IMR-90 (cell line): Measurements from ENCODE around the gene HNF1B. TPM values are rescaled to one million over a fixed set of nuclear protein-coding genes. Genes with fewer than 3 reads are reported as not detected.

ENCODE experiments used
- ATAC-seq: fragments of 200-7000 bp; cut with Tn5 transposase; 2 replicates; pipeline ENCODE4 v1.9.1; 2020; ENCODE audit warnings: low read depth, mild to moderate bottlenecking, moderate library complexity
- BruUV-seq: library from RNA; stranded (reverse); fragments of 400-500 nt; replicated peaks from 2 replicates; lab custom pipeline; 2021; lab: Mats Ljungman, UMichigan
- CTCF ChIA-PET: fragments of 300-600 bp; formaldehyde crosslinking; extraction: SDS; loops from one replicate; lab custom pipeline; 2021; ENCODE audit warnings: antibody characterized with exemption; lab: Yijun Ruan, JAX
- POLR2A ChIA-PET: fragments of 300-600 bp; sonication (Branson Sonifier 250); formaldehyde crosslinking; loops from one replicate; lab custom pipeline; 2022; ENCODE audit warnings: antibody characterized with exemption; ENCODE audit not compliant: unreplicated experiment; lab: Charles Lee
- DNase-seq: peaks from one replicate; pipeline ENCODE4 v3.0.0; 2013
- H2AFZ ChIP-seq: replicated peaks from 2 replicates; pipeline ENCODE3; 2013; ENCODE audit warnings: low read length, mild to moderate bottlenecking; ENCODE audit not compliant: poor library complexity
- H2AK5ac ChIP-seq: 2 replicates; pipeline ENCODE4 v1.6.1; 2013; ENCODE audit warnings: low read depth, low read length, inconsistent platforms
- H2AK9ac ChIP-seq: replicated peaks from 2 replicates; pipeline ENCODE3; 2013; ENCODE audit warnings: mild to moderate bottlenecking, low read depth, low read length, moderate library complexity; ENCODE audit not compliant: poor library complexity
- H2BK120ac ChIP-seq: 2 replicates; pipeline ENCODE4 v1.6.1; 2013; ENCODE audit warnings: low read depth, low read length, inconsistent platforms
- H2BK15ac ChIP-seq: 3 replicates; pipeline ENCODE4 v1.6.1; 2013; ENCODE audit warnings: low read depth, low read length, inconsistent platforms
- H2BK20ac ChIP-seq: 2 replicates; pipeline ENCODE4 v1.6.1; 2013; ENCODE audit warnings: low read depth, mild to moderate bottlenecking, inconsistent platforms, low read length, moderate library complexity
- H2BK5ac ChIP-seq: 2 replicates; pipeline ENCODE4 v1.6.1; 2013; ENCODE audit warnings: mild to moderate bottlenecking, low read depth, low read length, inconsistent platforms; ENCODE audit not compliant: poor library complexity, severe bottlenecking
- H3K14ac ChIP-seq: replicated peaks from 2 replicates; pipeline ENCODE4 v1.6.1; 2013; ENCODE audit warnings: low read depth, low read length, inconsistent platforms
- H3K18ac ChIP-seq: 2 replicates; pipeline ENCODE4 v1.6.1; 2013; ENCODE audit warnings: low read depth, low read length, control low read depth
- H3K23ac ChIP-seq: 2 replicates; pipeline ENCODE4 v1.6.1; 2013; ENCODE audit warnings: low read depth, low read length, inconsistent platforms
- H3K27ac ChIP-seq: 2 replicates; pipeline ENCODE4 v1.5.1; 2013; ENCODE audit warnings: mild to moderate bottlenecking, control low read depth, low read length; ENCODE audit not compliant: insufficient read depth
- H3K27me3 ChIP-seq: 2 replicates; pipeline ENCODE4 v1.6.1; 2013; ENCODE audit warnings: low read length; ENCODE audit not compliant: control insufficient read depth, insufficient read depth
- H3K36me3 ChIP-seq: 2 replicates; pipeline ENCODE4 v1.6.1; 2013; ENCODE audit warnings: low read length, mixed read lengths; ENCODE audit not compliant: control insufficient read depth, insufficient read depth
- H3K4ac ChIP-seq: 2 replicates; pipeline ENCODE4 v1.6.1; 2013; ENCODE audit warnings: low read depth, low read length, inconsistent platforms
- H3K4me1 ChIP-seq: 2 replicates; pipeline ENCODE4 v1.6.1; 2013; ENCODE audit warnings: low read length, mixed read lengths; ENCODE audit not compliant: control insufficient read depth, insufficient read depth
- H3K4me2 ChIP-seq: 2 replicates; pipeline ENCODE4 v1.6.1; 2013; ENCODE audit warnings: low read depth, mild to moderate bottlenecking, control low read depth, low read length, moderate library complexity
- H3K4me3 ChIP-seq: 2 replicates; pipeline ENCODE4 v1.5.1; 2013; ENCODE audit warnings: low read depth, mild to moderate bottlenecking, control low read depth, low read length, moderate library complexity; ENCODE audit not compliant: insufficient read depth
- H3K56ac ChIP-seq: 2 replicates; pipeline ENCODE4 v1.6.1; 2013; ENCODE audit warnings: low read length, inconsistent platforms; ENCODE audit not compliant: insufficient read depth; ENCODE audit errors: extremely low read depth
- H3K79me1 ChIP-seq, 2 experiments: 2 replicates each; pipeline ENCODE4 v1.6.1; 2013; ENCODE audit warnings: low read length in 2 of 2, inconsistent platforms in 1 of 2, low read depth in 1 of 2
- H3K9ac ChIP-seq: 2 replicates; pipeline ENCODE4 v1.6.1; 2013; ENCODE audit warnings: low read depth, low read length, control low read depth
- H3K9me1 ChIP-seq: 2 replicates; pipeline ENCODE4 v1.6.1; 2013; ENCODE audit warnings: low read length, inconsistent platforms; ENCODE audit not compliant: insufficient read depth
- H3K9me3 ChIP-seq: 2 replicates; pipeline ENCODE4 v1.6.1; 2013; ENCODE audit warnings: low read length; ENCODE audit not compliant: control insufficient read depth, insufficient read depth
- H4K20me1 ChIP-seq: 2 replicates; pipeline ENCODE4 v1.6.1; 2013; ENCODE audit warnings: low read length, inconsistent platforms; ENCODE audit not compliant: insufficient read depth
- H4K5ac ChIP-seq: 2 replicates; pipeline ENCODE4 v1.6.1; 2013; ENCODE audit warnings: mild to moderate bottlenecking, low read depth, low read length, control low read depth
- H4K8ac ChIP-seq, 2 experiments: 2 replicates each; pipeline ENCODE4 v1.6.1; 2013; ENCODE audit warnings: low read depth in 2 of 2, low read length in 2 of 2, control low read depth in 1 of 2, inconsistent platforms in 1 of 2
- H4K91ac ChIP-seq: 2 replicates; pipeline ENCODE4 v1.6.1; 2013; ENCODE audit warnings: low read depth, low read length, inconsistent platforms; ENCODE audit not compliant: insufficient read depth
- CTCF ChIP-seq: conservative IDR thresholded peaks from 2 replicates; pipeline ENCODE4 v1.5.1; 2012; ENCODE audit warnings: mild to moderate bottlenecking, low read depth, low read length, improper control_type of control experiment
- ELK1 ChIP-seq: fragments of 150-350 bp; IDR thresholded peaks from 2 replicates; pipeline ENCODE4 v1.6.1; 2016; ENCODE audit warnings: low read depth, mild to moderate bottlenecking, low read length, moderate library complexity, borderline replicate concordance
- FOS ChIP-seq: fragments of 150-350 bp; IDR thresholded peaks from 2 replicates; pipeline ENCODE4 v1.6.1; 2016; ENCODE audit warnings: low read depth, low read length
- NFE2L2 ChIP-seq: fragments of 150-350 bp; IDR thresholded peaks from 2 replicates; pipeline ENCODE4 v1.6.1; 2016; ENCODE audit warnings: low read depth, mild to moderate bottlenecking, low read length
- WGBS, 2 experiments: methylation state at CpG; one replicate each; pipeline versions ENCODE4 v1.1.5 to v1.1.7; 2013; ENCODE audit warnings: missing lambda C conversion rate in 2 of 2; ENCODE audit not compliant: insufficient read length in 1 of 2; ENCODE audit errors: extremely low coverage in 2 of 2; 5-methylcytosine and 5-hydroxymethylcytosine counted together
- dilution Hi-C: fragments of 300-500 bp; cut with HindIII; formaldehyde crosslinking; loops from one replicate; pipeline ENCODE4 v1.14.3; 2018; ENCODE audit warnings: low sequenced_read_pairs; ENCODE audit not compliant: unreplicated experiment
- in situ Hi-C: fragments of 300-500 bp; cut with MboI; formaldehyde crosslinking; loops from 3 replicates; pipeline ENCODE4 v1.14.3; 2019; ENCODE audit warnings: low sequenced_read_pairs, inconsistent platforms, mixed read lengths
- intact Hi-C: fragments of 100-400 bp; cut with micrococcal nuclease; formaldehyde crosslinking; loops from 2 replicates; pipeline ENCODE4 v1.10.0; 2022
- polyA plus RNA-seq, 3 experiments: library from polyadenylated mRNA; depleted of rRNA; stranded (reverse); fragments of >200 nt; gene quantifications; 2 replicates each; pipeline ENCODE4 v1.2.3, GENCODE V29; 2012; ENCODE audit warnings: low replicate concordance in 1 of 3
- total RNA-seq: library from RNA; depleted of rRNA; stranded (reverse); fragments of >200 nt; gene quantifications from 2 replicates; pipeline ENCODE4 v1.2.3, GENCODE V29; 2012
- TF ChIP-seq, protein P1 (sequence below): fragments of 150-350 bp; IDR thresholded peaks from 2 replicates; pipeline ENCODE4 v1.6.1; 2017; ENCODE audit warnings: mild to moderate bottlenecking, antibody characterized with exemption, low read length, low read depth

The HNF1B gene
- total and polyA plus RNA-seq, 2 of the 4 experiments (the other 2 are of a cell fraction), result not detected

GRCh38 chr17:37755455-37755854 lies 10.6 kb upstream of the HNF1B start:
- Histone ChIP-seq H4K8ac (no peak overlapping the region), H3K4me1 (peaks cover 7% of the 10 kb centered on the region; the same call in 1 of the 2 replicates), H3K27me3 (peaks cover 6% of the 10 kb centered on the region; the same call in 1 of the 2 replicates), H3K9me3 (no peaks in the 10 kb centered on the region), H2BK5ac (no peak overlapping the region), H4K91ac (no peak overlapping the region), H3K36me3 (no peaks in the 10 kb centered on the region), H3K14ac (no peak overlapping the region), H3K9ac (no peak overlapping the region), H3K9me1 (peaks cover 10% of the 10 kb centered on the region), H3K4me3 (no peak overlapping the region), H2BK15ac (no peak overlapping the region), H2AFZ (no peak overlapping the region), H3K4ac (no peak overlapping the region), H3K4me2 (no peak overlapping the region), H2BK120ac (no peak overlapping the region), H3K18ac (no peak overlapping the region), H3K23ac (no peak overlapping the region), H4K20me1 (no peaks in the 10 kb centered on the region), H3K79me1 (no peaks in the 10 kb centered on the region), H2AK9ac (no peak overlapping the region), H2BK20ac (no peak overlapping the region), H3K27ac (no peak overlapping the region), H3K56ac (no peak overlapping the region), H4K5ac (no peak overlapping the region), H2AK5ac (no peak overlapping the region)
- WGBS, 2 experiments, result no CpG with 5 or more reads among the region's 4 CpGs
- no TSS peak for BruUV-seq
- POLR2A ChIA-PET, result no interaction called here
- intact Hi-C loops (no loop called here), in situ Hi-C loops (loop anchor here (10.0 kb wide), 1 partner anchor 59 kb away; no protein-coding TSS in a partner anchor), dilution Hi-C loops (no loop called here)
- TF ChIP-seq NFE2L2 (peak; percentile 69), ELK1 (no peak), FOS (no peak), CTCF (no peak)
- TF ChIP-seq, protein P1, sequence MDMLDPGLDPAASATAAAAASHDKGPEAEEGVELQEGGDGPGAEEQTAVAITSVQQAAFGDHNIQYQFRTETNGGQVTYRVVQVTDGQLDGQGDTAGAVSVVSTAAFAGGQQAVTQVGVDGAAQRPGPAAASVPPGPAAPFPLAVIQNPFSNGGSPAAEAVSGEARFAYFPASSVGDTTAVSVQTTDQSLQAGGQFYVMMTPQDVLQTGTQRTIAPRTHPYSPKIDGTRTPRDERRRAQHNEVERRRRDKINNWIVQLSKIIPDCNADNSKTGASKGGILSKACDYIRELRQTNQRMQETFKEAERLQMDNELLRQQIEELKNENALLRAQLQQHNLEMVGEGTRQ, result no peak
- ATAC-seq (no peak), DNase-seq (no peak)
- CTCF ChIA-PET, result no interaction called here
